GM19193 (cell line): Measurements from ENCODE around the gene ACOT11.

ENCODE experiments used
- POLR2A ChIP-seq: IDR thresholded peaks from 4 replicates; pipeline ENCODE4 v1.6.1; 2011; ENCODE audit not compliant: insufficient read depth, insufficient read length; ENCODE audit errors: extremely low read depth

Gene ACOT11

GRCh38 chr1:54607821-54608565 is 60.0 kb downstream of the ACOT11 start:
- no peak for TF ChIP-seq POLR2A

- TF ChIP-seq POLR2A = no peak
These were observed 60.7 kb downstream of the ACOT11 start for GRCh38 chr1:54608566-54609230.

GRCh38 chr1:54609301-54609921 is 61.4 kb downstream of the ACOT11 start:
- TF ChIP-seq POLR2A = no peak

- no peak for TF ChIP-seq POLR2A
These were observed 62.0 kb downstream of the ACOT11 start for GRCh38 chr1:54610048-54610447.

GRCh38 chr1:54610601-54611580 is 62.9 kb downstream of the ACOT11 start:
- TF ChIP-seq POLR2A = no peak

GRCh38 chr1:54611621-54612020 is 63.6 kb downstream of the ACOT11 start:
- no peak for TF ChIP-seq POLR2A

GRCh38 chr1:54614024-54614423 is 66.0 kb downstream of the ACOT11 start:
- TF ChIP-seq POLR2A = no peak

- TF ChIP-seq POLR2A = no peak
These were observed 66.5 kb downstream of the ACOT11 start for GRCh38 chr1:54614563-54614962.

GRCh38 chr1:54615531-54616279 is 67.7 kb downstream of the ACOT11 start:
- TF ChIP-seq POLR2A = no peak

- no peak for TF ChIP-seq POLR2A
These were observed 71.7 kb downstream of the ACOT11 start for GRCh38 chr1:54619749-54620148.

- TF ChIP-seq POLR2A = no peak
These were observed 75.4 kb downstream of the ACOT11 start, which contains the start of gene FAM151A for GRCh38 chr1:54623216-54624007. Gene FAM151A (minus strand): TSS chr1:54623525. CDS start chr1:54623395, 130 bp downstream.

- no peak for TF ChIP-seq POLR2A
These were observed 76.7 kb downstream of the ACOT11 start for GRCh38 chr1:54624466-54625464.

GRCh38 chr1:54627196-54627595 is 79.2 kb downstream of the ACOT11 start:
- TF ChIP-seq POLR2A = no peak

GRCh38 chr1:54640361-54640760 is 92.3 kb downstream of the ACOT11 start:
- no peak for TF ChIP-seq POLR2A
